Peyer's patch (tissue), 4 donors: ENCODE results near the gene LCN10.

Source experiments
- CTCF ChIP-seq, 6 experiments: fragments of 450-650 bp in 4 of 6; fragments of 200-600 bp in 2 of 6; sonication (generic) in 1 of 6; IDR thresholded peaks; one replicate each; pipeline ENCODE4 v1.5.1; 2017 to 2019; ENCODE audit warnings: antibody characterized with exemption in 6 of 6, mild to moderate bottlenecking in 3 of 6, moderate library complexity in 1 of 6
- POLR2A ChIP-seq, 2 donors: fragments of 450-650 bp; IDR thresholded peaks; one replicate each; pipeline ENCODE4 v1.5.1; 2017; ENCODE audit warnings: antibody characterized with exemption in 2 of 2, mild to moderate bottlenecking in 2 of 2, moderate library complexity in 2 of 2

GRCh38 chr9:136746155-136746490, 3.4 kb upstream of the LCN10 start:
- TF ChIP-seq CTCF (IDR thresholded peaks at IDR 0.05): no peak
- no peak for TF ChIP-seq POLR2A (IDR thresholded peaks at IDR 0.05)
